ENCODE results near the gene ABR.
"Not testable (repeated sequence)": the region's sequence is repeated elsewhere in the genome, so short reads cannot be mapped to it uniquely, and the experiment has no call there.

ABR gene

GRCh38 chr17:1089915-1090314 is 89.9 kb downstream of the ABR start:
- no peak for DNase-seq

- peak; percentile 87 for DNase-seq
Measured at GRCh38 chr17:1087381-1088241, 92.2 kb downstream of the ABR start.

- no peak for DNase-seq
Measured at GRCh38 chr17:1083451-1084187, 96.2 kb downstream of the ABR start.

GRCh38 chr17:1082579-1082978 is 97.2 kb downstream of the ABR start:
- no peak for DNase-seq

GRCh38 chr17:1078831-1079561 is 100.8 kb downstream of the ABR start:
- peak; percentile 60 for DNase-seq

- DNase-seq, result no peak
Measured at GRCh38 chr17:1077986-1078711, 101.6 kb downstream of the ABR start.

- DNase-seq, result no peak
Measured at GRCh38 chr17:1077581-1077985, 102.2 kb downstream of the ABR start.

GRCh38 chr17:1076982-1077302 is 102.8 kb downstream of the ABR start:
- no peak for DNase-seq

- DNase-seq, result no peak
Measured at GRCh38 chr17:1076299-1076981, 103.3 kb downstream of the ABR start.

GRCh38 chr17:1074886-1075605 is 104.7 kb downstream of the ABR start:
- DNase-seq, result no peak

- not testable (repeated sequence) for DNase-seq
Measured at GRCh38 chr17:1073963-1074625, 105.7 kb downstream of the ABR start.

- DNase-seq, result no peak
Measured at GRCh38 chr17:1073241-1073962, 106.4 kb downstream of the ABR start.

- DNase-seq, result no peak
Measured at GRCh38 chr17:1072551-1072961, 107.2 kb downstream of the ABR start.

GRCh38 chr17:1071103-1071825 is 108.5 kb downstream of the ABR start:
- no peak for DNase-seq

GRCh38 chr17:1070411-1070810 is 109.4 kb downstream of the ABR start:
- DNase-seq, result no peak

GRCh38 chr17:1069847-1070246 is 109.9 kb downstream of the ABR start:
- DNase-seq, result no peak

GRCh38 chr17:1068356-1068755 is 111.4 kb downstream of the ABR start:
- DNase-seq, result no peak

GRCh38 chr17:1067282-1067956 is 112.4 kb downstream of the ABR start:
- DNase-seq, result no peak

GRCh38 chr17:1065416-1065815 is 114.4 kb downstream of the ABR start:
- DNase-seq, result not testable (repeated sequence)
